ENCODE data around the gene ACTR1B.
A peak's percentile ranks its signal among the peaks of the same experiment; 100 is the strongest.
"Not testable (repeated sequence)": the region's sequence is repeated elsewhere in the genome, so short reads cannot be mapped to it uniquely, and the experiment has no call there.

The ACTR1B gene

DNA sequence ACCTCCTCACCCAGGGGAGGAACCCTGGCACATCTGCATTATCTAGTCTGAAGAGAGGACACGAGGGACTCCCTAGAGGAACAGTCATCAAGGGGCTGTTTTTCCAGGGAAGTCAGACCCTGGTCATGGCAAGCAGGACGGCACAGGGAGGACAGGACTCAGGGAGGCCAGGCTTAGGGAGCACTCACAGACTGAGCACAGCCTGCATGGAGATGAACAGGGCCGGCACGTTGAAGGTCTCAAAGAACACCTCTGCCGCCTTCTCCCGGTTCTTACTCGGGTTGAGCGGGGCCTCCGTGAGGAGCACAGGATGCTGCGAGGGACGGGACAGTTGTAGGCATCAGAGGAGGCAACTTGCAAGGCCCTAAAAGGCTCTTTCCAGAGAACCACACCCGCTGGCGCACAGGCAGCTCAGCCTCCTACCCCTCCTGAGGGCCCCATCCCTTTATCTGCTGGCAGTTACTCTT is 5.1 kb downstream of the ACTR1B start:
- DNase-seq (ENCODE audit: low read depth), result no peak

DNA sequence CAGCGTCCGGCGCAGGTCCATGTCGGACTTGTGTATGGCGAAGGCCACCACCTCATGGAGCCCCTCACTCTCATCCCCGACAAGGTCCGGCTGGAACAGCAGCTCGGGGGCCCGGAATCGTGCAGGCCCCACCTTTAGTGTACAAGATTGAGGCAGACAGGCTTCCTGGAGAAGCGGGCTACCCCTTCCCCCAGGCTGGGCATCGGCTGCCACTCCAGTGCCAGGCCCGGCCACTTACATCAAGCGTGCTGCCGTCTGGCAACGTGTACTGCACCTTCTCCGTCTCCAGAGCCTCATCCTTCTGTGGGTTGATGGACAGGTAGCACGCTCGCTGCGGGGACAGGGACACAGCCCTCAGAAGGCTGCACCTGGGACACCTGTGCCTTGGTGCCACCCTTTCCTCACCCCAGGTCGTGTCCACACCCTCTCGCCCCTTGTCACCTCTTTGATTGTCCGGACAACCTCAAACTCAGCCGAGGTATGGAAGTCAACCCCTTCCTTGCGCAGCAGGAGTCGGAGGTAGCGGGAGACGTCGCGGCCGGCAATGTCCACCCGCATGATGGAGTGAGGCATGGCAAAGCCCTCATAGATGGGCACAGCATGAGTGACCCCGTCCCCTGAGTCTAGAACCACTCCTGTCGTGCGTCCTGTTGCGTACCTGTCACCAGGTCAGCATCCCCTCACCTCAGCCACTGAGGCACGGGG is 5.7 kb downstream of the ACTR1B start:
- DNase-seq (ENCODE audit: low read depth), result no peak

DNA sequence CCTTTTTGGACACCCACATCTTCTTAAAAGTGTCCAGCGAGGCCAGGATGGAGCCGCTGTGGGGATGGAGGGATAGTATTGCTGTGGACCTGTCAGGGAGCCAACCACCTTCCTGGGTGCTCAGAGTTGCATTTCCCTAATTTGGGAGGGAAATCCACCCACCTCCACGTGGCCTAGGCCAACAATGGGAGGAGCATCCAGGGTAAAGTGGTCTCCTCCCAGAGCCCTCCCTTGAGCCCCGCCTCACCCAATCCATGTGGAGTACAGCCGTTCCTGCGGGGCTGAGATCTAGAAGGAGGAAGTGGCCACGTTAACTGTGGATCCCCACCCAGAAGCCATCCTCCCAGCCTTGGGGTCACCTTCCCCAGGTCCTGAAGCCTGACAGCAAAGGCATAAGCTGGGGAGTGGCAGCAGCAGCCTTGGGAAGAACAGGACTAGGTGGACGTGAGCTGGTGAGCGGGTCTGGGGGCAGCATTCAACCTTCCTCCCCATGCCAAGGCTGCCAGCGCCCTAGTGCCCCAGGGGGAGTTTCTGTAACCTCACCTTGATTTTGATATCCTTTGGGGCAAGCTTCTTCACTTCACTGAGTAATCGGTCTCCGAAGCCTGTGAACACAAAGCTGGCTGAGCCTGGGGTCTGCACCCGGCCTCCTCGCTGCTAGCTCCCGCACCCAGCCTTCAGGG is 6.8 kb downstream of the ACTR1B start:
- DNase-seq (ENCODE audit: low read depth), result no peak

DNA sequence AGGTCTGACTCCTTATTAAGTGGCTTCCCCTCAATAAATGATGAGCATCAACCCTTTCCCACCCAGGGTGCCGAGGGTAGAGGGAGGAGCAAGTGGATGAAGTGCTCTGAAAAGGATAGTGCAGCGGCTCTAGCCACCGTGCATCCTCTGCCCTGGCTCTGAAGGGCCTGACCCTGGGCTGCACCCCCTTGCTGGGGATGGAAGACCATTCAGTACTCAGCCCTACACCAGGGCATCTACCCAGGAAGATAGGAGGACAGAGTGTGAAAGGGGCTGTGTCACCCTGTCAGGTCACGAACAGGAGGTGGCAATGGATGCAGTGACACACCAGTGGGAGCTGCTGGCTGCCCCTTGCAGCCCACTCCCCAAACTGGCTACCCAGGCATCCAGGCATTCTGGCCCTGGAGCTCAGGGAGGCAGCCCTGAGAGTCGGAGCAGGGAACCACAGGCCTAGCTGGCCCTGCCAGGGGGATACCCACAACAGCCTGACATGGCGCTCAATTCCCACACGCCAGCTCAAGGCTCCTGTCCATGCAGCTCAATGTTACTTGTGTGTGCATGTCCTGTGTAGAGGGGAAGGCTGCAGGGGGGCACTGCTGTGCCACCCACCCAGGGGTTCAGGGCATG is 7.6 kb downstream of the ACTR1B start:
- DNase-seq (ENCODE audit: low read depth), result no peak

DNA sequence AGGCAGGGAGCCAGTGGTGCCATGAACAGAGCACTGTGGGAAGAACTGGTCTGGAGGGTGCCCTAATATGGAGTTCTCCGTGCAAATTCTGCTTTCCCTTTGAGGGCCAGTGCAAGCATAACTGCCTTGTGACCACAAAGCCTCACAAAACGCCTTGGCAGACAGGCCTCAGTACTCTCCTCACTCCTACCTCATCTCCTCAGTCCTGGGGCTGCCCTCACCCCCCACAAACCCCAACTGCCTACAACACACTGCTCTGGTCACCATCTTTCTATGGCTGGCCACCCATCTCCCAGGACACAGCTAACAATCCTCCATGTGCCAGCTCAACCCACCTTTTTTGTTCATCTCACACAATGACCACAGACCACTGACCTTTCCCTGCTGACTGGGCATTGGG is 9.1 kb downstream of the ACTR1B start:
- DNase-seq (ENCODE audit: low read depth), result no peak

DNA sequence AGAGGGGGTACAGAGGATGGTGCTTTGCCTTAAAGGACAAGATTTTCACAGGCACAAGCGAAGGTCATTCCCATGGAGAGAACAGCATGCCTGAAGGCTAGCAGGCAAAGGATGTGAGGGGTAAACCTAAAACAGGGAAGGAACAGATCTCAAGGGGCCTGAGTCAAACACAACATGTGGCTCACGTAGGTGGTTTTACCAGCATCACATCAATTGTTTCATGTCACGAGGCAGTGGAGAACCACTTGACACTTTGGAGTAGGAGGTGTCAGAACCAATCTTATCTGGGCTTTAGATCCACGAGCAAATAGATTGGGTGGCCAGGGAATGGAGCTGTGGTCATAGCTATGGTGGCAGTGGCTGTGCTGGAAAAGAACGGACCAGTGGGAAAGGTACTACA is 9.5 kb downstream of the ACTR1B start:
- no peak for DNase-seq (ENCODE audit: low read depth)

DNA sequence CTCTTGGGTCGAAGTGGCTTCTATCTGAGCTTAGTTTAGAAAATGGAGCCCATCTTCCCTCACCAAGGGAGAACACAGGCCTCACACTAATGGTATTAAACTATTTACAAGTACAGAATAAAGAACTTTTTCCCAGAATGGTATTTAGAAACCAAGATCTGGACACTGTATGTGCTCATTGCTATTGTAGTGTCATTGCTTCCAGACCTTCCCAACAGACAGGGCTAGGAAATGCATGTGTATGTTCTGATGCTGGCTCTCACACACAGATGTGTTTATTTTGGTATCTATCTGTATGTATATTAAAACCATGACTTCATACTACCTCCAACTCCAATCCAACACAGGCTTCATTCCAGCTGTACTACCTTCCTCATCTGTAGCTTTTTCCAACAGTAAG is 10.0 kb downstream of the ACTR1B start:
- DNase-seq (ENCODE audit: low read depth), result no peak

DNA sequence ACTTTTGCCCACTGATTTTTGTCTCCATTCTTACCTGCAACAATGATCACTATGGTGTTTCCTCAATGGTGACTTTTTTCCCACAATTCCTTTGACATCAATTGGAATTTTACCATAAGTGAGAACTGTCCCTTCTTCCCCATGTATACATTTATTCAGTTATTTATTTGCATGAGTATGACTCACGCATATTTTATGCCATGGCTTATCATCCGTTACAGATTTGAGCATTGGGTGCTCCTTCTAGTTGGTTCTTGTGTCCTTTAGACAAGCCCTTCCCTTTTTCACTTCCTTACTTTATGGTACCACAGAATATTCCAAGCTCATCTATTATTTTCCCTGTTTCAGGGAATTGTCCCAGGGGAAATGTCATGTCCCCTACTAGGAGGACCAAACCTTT is 10.4 kb downstream of the ACTR1B start:
- DNase-seq (ENCODE audit: low read depth), result no peak

DNA sequence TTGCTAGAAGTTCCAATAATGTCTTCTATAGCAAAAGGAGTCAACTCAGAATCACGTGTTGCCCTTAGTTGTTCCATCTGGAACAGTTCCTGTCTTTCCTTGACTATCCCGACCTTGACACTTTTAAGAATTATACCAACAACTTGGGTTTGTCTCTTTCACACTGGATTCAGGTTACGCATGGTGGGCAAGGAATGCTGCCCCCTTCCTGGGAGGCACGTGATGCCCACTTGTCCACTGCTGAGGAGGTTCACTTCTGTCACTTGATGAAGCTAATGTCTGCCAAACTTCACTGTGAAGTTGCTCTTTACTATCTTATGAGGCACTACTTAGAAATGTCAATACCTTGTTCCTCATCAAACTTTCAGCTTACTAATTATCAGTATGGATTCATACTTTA is 12.7 kb downstream of the ACTR1B start:
- no peak for DNase-seq (ENCODE audit: low read depth)

DNA sequence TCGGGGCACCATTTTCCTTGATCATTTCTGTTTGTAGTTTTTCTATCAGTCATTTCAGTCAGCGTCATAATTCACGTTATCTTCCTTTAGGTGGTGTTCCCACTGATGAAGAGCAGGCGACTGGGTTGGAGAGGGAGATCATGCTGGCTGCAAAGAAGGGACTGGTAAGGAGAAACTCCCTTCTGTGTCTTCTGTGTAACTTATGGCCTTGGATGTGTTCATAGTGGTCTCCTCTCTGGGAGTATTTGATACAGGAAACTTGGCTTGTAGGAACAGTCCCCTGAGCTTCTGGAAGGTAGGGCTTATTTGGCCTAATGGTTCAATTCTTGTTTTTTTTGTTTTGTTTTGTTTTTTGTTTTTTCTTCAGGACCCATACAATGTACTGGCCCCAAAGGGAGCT is 16.9 kb downstream of the ACTR1B start:
- DNase-seq (ENCODE audit: low read depth), result no peak

DNA sequence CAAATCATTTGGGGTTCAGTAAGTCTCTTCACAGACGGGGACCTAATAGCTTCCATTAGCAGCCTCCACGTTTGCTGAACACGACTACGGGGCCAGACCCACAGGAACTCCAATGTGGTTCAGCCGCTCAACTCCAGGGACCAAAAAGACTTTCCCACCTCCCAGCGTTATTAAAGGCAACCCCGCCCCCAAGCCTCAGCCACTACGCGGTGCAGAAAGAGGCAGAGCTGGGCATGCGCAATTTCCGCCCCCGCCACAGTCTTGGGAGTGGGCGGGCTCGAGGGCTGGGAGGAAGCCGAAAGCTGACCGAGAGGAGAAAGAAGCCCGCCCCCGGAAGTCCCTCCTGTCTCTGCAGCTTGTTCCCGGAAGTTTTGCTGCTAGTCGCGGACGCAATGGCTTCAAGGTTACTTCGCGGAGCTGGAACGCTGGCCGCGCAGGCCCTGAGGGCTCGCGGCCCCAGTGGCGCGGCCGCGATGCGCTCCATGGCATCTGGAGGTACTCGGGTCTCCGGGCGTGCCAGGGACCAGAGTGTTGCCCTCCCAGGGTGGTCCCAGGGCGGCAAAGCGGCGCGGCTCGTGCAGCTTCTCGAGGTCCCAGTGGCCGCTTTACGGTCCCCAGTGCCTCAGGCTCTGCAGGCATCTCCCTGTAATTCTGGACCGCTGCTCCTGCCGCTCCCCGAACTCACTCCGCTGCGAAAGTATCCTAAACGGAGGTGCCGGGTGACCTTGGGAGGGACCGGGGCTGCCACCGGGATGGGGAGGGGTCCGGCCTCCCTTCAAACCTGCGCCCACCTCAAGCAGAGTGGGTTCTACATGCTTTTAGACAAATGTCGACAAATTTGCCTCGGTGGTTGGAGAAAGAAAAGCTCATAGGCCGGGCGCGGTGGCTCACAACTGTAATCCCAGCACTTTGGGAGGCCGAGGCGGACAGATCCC is 17.9 kb downstream of the ACTR1B start, which contains the start of gene COX5B:
TSS of gene COX5B (plus strand) at position 368 of the 935 bp plus-strand sequence. CDS start at position 393, 25 bp downstream.
- peak; percentile 82 for DNase-seq (ENCODE audit: low read depth)

DNA sequence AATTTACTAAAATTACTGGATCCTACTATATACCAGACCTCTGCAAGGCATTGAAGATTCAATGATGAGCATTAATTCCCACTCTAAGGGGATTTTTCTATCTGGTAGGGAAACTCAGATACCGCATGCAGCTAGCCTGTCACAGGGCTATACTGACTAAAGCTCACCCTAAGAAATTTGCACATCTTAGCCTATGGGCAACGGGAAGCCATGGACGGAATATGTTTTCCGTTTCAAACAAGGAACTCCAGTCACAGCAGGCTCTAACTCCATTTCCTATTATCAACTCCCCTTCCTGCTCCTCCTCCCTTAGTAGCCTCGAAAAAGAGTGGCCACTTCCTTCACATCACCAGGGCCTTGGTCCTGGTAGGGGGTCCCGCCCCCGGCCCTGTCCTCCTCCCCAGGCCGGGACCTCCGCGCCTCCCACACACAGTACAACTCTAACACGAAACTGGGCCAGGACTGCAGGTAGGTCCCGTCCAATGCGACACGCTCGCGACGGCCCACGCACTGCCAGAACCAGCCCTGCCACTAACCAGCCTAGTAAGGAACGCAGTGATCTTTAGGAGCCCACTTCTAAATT is 18.6 kb downstream of the ACTR1B start:
- no peak for DNase-seq (ENCODE audit: low read depth)

DNA sequence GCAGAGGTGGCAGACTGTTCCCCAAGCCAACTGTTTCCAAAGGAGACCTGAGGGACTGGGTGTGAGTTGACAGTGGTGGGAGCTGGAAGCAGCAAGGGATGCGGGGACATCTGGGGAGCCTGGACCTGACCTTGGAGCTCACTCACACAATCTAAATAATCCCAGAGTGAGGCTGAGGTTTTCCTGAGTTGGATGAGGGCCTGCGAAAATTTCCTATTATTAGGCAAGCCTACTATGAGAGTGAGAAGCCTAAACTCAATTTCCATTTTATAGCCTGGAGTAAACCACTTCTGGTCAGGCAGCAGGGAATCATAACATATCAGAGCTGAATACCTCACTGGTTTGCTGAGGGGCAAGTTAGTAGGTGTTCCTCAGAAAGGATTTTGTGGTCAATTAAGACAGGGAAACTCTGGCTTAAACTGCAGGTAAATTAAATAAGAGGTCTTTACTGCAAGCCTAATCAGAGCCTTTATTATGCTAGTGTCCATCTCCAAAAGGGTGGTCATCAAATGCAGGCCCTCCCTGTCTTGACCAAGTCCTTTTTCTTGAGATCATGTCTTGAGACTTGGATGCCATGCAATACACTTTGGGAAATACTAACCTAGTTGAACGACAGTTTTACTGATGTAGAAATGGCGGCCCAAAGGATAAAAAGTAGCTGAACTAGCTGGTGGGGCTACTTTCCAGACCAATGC is 19.7 kb downstream of the ACTR1B start:
- no peak for DNase-seq (ENCODE audit: low read depth)

DNA sequence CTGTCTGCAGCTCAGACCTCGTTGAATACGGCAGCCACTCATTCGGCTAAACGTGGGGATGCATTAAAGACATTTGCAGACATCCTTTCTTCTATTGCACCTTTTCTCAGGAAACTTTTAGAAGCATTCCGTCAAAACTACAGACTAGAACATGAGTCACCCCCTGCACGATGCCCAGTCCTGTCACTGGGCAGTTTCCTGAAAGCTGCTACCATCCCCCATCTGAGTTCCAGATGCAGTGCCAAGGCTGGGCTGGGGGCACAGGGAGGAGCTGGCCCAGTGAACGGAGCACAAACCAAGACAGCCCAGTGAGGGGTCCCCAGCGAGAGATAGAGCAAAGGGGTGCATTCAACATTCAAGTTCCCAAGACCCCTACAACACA is 37.8 kb downstream of the ACTR1B start:
- DNase-seq (ENCODE audit: low read depth), result not testable (repeated sequence)

DNA sequence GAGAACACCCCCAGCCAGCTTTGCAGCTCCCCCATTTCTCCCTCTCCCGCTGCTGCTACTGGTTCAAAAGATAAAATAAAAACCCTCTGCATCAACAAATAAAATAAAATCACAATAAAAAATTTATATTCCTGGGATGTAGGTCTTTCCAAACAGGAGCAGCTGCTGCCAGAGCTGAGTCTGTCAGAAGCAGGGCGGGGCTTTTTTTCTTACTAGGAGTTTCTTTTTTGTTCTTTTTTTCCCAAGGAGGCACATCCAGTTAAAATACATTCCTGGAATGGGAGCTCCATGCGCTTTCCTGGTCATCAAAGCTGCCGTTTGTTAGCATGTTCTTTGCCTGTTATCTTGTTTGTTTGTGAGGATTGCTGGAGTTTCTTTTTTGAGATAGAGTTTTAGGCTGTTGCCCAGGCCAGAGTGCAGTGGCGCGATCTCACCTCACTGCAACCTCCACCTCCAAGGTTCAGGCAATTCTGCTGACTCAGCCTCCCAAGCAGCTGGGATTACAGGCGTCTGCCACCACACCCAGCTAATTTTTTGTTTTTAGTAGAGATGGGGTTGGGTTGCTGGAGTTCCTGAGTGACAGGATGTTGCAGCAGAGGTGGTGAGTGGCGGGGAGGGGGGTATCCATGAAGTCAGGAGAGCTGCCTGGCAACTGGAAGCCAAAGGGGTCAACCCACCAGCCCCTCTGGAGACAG is 38.3 kb downstream of the ACTR1B start:
- DNase-seq (ENCODE audit: low read depth), result not testable (repeated sequence)

DNA sequence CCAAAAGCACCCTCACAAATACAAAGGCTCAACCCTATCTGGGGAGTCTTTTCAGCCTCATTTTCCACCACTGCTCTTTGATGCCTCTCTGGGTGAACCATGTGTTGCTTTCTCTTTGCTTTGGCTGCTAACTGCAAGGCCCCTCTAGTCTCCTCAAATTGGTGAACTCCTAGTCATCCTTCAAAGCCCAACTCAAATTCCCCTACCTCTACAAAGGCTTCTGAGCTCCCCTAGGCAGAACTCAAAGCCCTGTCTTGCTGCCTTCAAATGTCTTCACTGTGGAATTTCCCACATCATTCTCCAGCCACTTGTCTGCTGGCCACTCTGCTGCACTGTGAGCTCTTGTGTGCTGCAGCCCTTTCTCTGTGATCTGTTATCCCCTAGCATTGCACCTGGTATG is 40.9 kb downstream of the ACTR1B start:
- not testable (repeated sequence) for DNase-seq (ENCODE audit: low read depth)

DNA sequence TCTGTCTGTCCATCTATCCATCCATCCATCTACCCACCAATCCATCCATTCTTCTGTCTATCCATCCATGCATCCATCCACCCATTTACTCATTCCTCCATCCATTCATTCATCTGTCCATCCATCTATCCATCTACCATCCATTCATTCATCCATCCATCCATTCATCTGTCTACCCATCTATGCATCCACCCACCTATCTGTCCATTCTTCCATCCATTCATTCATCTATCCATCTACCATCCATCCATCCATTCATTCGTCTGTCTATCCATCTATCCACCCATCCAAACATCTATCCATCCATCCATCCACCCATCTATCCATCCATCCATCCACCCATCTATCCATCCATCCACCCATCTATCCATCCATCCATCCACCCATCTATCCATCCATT is 43.4 kb downstream of the ACTR1B start:
- not testable (repeated sequence) for DNase-seq (ENCODE audit: low read depth)

DNA sequence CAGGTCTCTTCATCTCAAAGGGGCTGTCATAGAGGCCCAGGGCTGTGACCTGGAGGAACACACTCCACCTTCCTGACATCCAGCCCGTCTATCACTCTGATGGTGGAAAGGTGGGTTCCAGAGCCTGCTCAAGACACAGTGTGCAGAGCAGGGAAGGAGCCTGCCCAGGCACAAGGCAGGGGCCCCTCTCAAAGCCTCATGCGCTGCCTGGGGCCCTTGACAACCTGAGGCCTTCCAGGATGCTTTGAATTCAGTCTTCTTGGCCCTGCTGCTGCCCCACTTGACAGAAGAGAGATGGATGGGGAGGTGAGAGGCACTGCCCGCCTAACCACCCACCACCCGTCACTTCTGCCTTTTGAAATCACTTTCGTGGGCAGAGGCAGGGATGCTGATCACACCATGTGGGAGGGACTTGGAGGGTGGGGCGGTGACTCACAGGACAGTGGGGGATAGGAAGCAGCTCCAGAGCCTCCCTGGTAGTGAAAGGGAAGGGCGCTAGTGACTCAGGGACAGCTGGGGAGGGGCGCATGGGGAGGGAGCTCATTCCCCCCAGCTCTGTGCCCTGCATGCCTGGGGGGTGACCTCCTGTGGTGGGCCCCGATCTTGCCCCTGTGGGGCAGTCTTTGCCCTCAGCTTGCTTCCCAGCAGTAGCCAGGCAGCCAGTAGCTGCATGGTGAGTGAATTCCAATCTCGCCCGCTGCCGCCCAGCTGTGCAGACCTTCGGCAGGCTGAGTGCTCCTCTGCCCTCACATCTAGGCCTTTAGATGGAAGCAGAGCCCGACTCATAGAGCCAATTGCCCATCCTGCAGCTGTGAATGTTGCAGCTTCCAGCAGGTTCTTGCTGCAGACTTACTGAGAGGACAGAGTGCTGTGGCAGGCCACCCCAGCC is 44.7 kb downstream of the ACTR1B start:
- not testable (repeated sequence) for DNase-seq (ENCODE audit: low read depth)

DNA sequence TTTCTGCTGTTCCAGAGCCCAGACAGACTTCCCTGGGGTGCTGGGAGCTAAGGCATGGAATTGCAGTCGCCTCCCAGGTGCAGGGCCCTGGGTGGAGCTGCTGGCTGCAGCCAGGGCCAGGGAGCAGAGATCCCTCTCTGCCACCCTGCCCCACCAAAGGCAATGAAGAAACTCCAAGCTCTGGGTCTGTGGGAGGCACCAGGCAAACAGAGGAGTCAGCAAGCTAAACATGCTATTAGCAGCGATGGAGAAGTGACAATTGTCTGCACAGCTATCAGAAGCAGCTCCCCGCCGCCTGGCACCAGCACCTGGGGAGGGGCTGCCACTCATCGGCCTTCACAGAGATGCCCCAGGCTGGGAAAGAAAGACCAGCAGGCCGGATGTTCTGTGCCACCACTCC is 45.9 kb downstream of the ACTR1B start:
- no peak for DNase-seq (ENCODE audit: low read depth)

Data from non-pigmented ciliary epithelial cell (primary cell).